Endothelial cell of umbilical vein (primary cell): ENCODE measurements around the gene SPEF2. TPM values are rescaled to one million over a fixed set of nuclear protein-coding genes. Genes with fewer than 3 reads are reported as not detected.

Experiments used
- BruUV-seq: library from RNA; stranded (reverse); fragments of 400-500 nt; replicated peaks from 2 replicates; lab custom pipeline; 2021; lab: Mats Ljungman, UMichigan
- CTCF ChIA-PET: fragments of 300-600, 350-600 bp; sonication (Branson Sonifier 250); formaldehyde crosslinking; loops from one replicate; lab custom pipeline; 2021; ENCODE audit warnings: antibody characterized with exemption, inconsistent platforms; lab: Charles Lee
- POLR2A ChIA-PET: fragments of 300-600, 350-600 bp; sonication (Branson Sonifier 250); formaldehyde crosslinking; loops from one replicate; lab custom pipeline; 2021; ENCODE audit warnings: antibody characterized with exemption, inconsistent platforms; lab: Charles Lee
- DNase-seq: peaks from one replicate; pipeline ENCODE4 v3.0.0-alpha.2; 2011; ENCODE audit warnings: low read depth, low spot score
- FAIRE-seq: peaks from 2 replicates; lab custom pipeline; 2011; peaks lifted over from hg19 to GRCh38; lab: Jason Lieb, UNC
- H2AFZ ChIP-seq: 2 replicates; pipeline ENCODE4 v1.6.0; 2012; ENCODE audit warnings: low read depth, low read length, control low read depth, inconsistent platforms
- H3K27ac ChIP-seq: 2 replicates; pipeline ENCODE4 v1.5.1; 2011; ENCODE audit warnings: low read depth, mild to moderate bottlenecking, control low read depth, low read length, moderate library complexity; ENCODE audit not compliant: insufficient read depth
- H3K27me3 ChIP-seq, 2 experiments: 2 replicates each; pipeline versions ENCODE4 v1.6.0 to v1.6.1; 2011; ENCODE audit warnings: low read length in 2 of 2, mixed read lengths in 1 of 2; ENCODE audit not compliant: control insufficient read depth in 2 of 2, insufficient read depth in 2 of 2
- H3K36me3 ChIP-seq, 2 experiments: 2 replicates in 1 of 2; 3 replicates in 1 of 2; pipeline ENCODE4 v1.5.1; 2011; ENCODE audit warnings: low read length in 2 of 2, mild to moderate bottlenecking in 1 of 2, moderate library complexity in 1 of 2; ENCODE audit not compliant: control insufficient read depth in 2 of 2, insufficient read depth in 2 of 2; ENCODE audit errors: extremely low read depth in 1 of 2
- H3K4me1 ChIP-seq: 3 replicates; pipeline ENCODE4 v1.5.1; 2011; ENCODE audit warnings: mild to moderate bottlenecking, low read length; ENCODE audit not compliant: control insufficient read depth, insufficient read depth; ENCODE audit errors: extremely low read depth
- H3K4me2 ChIP-seq: 2 replicates; pipeline ENCODE4 v1.6.1; 2011; ENCODE audit warnings: low read length, control low read depth, mixed read lengths; ENCODE audit not compliant: insufficient read depth
- H3K4me3 ChIP-seq, 3 experiments: fragments of 200-600 bp in 1 of 3; sonication (generic), shearing (Covaris generic) in 1 of 3; replicated peaks in 1 of 3; 2 replicates each; pipeline ENCODE4 v1.5.1; 2011 to 2016; ENCODE audit warnings: control low read depth in 3 of 3, low read length in 3 of 3, mild to moderate bottlenecking in 2 of 3, inconsistent platforms in 1 of 3, low read depth in 1 of 3, moderate library complexity in 1 of 3; ENCODE audit not compliant: insufficient read depth in 1 of 3
- H3K79me2 ChIP-seq: 2 replicates; pipeline ENCODE4 v1.6.0; 2012; ENCODE audit warnings: low read length, inconsistent platforms; ENCODE audit not compliant: control insufficient read depth, insufficient read depth
- H3K9ac ChIP-seq: replicated peaks from 2 replicates; pipeline ENCODE3; 2011; ENCODE audit warnings: low read length, control low read depth; ENCODE audit not compliant: insufficient read depth; ENCODE audit errors: extremely low read depth
- H3K9me1 ChIP-seq: replicated peaks from 3 replicates; pipeline ENCODE4 v1.6.0; 2011; ENCODE audit warnings: mild to moderate bottlenecking, low read length; ENCODE audit not compliant: control insufficient read depth, insufficient read depth; ENCODE audit errors: extremely low read depth
- H3K9me3 ChIP-seq: replicated peaks from 2 replicates; pipeline ENCODE4 v1.5.1; 2012; ENCODE audit warnings: low read length, inconsistent platforms; ENCODE audit not compliant: control insufficient read depth, insufficient read depth
- H4K20me1 ChIP-seq: replicated peaks from 2 replicates; pipeline ENCODE3; 2011; ENCODE audit warnings: mild to moderate bottlenecking, low read length; ENCODE audit not compliant: control insufficient read depth, insufficient read depth; ENCODE audit errors: extremely low read depth
- CTCF ChIP-seq, 2 donors: IDR thresholded peaks; 1 replicate in 1 of 2; 2 replicates in 1 of 2; pipeline ENCODE4 v1.5.1; 2011; ENCODE audit warnings: low read length in 2 of 2, mild to moderate bottlenecking in 2 of 2, moderate library complexity in 2 of 2, control low read depth in 1 of 2, inconsistent platforms in 1 of 2, low read depth in 1 of 2; ENCODE audit not compliant: insufficient read depth in 1 of 2; ENCODE audit errors: extremely low read depth in 1 of 2
- EZH2 ChIP-seq: IDR thresholded peaks from 2 replicates; pipeline ENCODE4 v1.6.1; 2012; ENCODE audit warnings: borderline replicate concordance, low read depth, mild to moderate bottlenecking, moderate library complexity, low read length, inconsistent platforms; ENCODE audit not compliant: severe bottlenecking
- FOS ChIP-seq: IDR thresholded peaks from 2 replicates; pipeline ENCODE4 v1.6.1; 2011; ENCODE audit warnings: mild to moderate bottlenecking, low read length, moderate library complexity, borderline replicate concordance; ENCODE audit not compliant: insufficient read depth
- GATA2 ChIP-seq: IDR thresholded peaks from 2 replicates; pipeline ENCODE4 v1.7.0; 2011; ENCODE audit warnings: low read depth, mild to moderate bottlenecking, moderate library complexity, mixed read lengths, low read length; ENCODE audit not compliant: insufficient read length, insufficient read depth
- JUN ChIP-seq: IDR thresholded peaks from 2 replicates; pipeline ENCODE4 v1.6.1; 2011; ENCODE audit warnings: borderline replicate concordance, low read depth; ENCODE audit not compliant: insufficient read length, insufficient read depth
- MYC ChIP-seq: IDR thresholded peaks from one replicate; pipeline ENCODE4 v1.6.1; 2011; ENCODE audit warnings: mild to moderate bottlenecking, low read depth, low read length
- POLR2A ChIP-seq: IDR thresholded peaks from 2 replicates; pipeline ENCODE4 v1.6.1; 2012; ENCODE audit warnings: low read depth, mild to moderate bottlenecking, control low read depth, low read length
- POLR2AphosphoS5 ChIP-seq: IDR thresholded peaks from 2 replicates; pipeline ENCODE4 v1.6.1; 2012; ENCODE audit warnings: low read depth, mild to moderate bottlenecking, control low read depth, low read length, moderate library complexity; ENCODE audit not compliant: insufficient read depth
- dilution Hi-C: fragments of 300-500 bp; cut with MboI; formaldehyde crosslinking; loops from one replicate; pipeline ENCODE4 v1.15.0; 2019; ENCODE audit warnings: low sequenced_read_pairs; ENCODE audit not compliant: extremely low pct_ligation_motif_present
- intact Hi-C: fragments of 100-400 bp; cut with micrococcal nuclease; formaldehyde crosslinking; loops from one replicate; pipeline ENCODE4 v1.10.0; 2022
- polyA plus RNA-seq, 4 experiments: library from polyadenylated mRNA; depleted of rRNA in 3 of 4; stranded (reverse) in 3 of 4; unstranded in 1 of 4; fragments of >200 nt; gene quantifications; 2 replicates each; pipeline versions ENCODE4 v1.2.1 to v1.2.3, GENCODE V29; 2011 to 2012; ENCODE audit warnings: missing spikeins in 1 of 4
- total RNA-seq: library from RNA; stranded (reverse); gene quantifications from 2 replicates; pipeline ENCODE4 v1.2.3, GENCODE V29; 2021
- TF ChIP-seq, protein P1 (sequence below): IDR thresholded peaks from 2 replicates; pipeline ENCODE4 v1.6.1; 2011; ENCODE audit not compliant: insufficient read depth, insufficient read length

Gene SPEF2
- total and polyA plus RNA-seq, 2 donors (not counting 3 experiments of a cell fraction or from before 2014, with no cell fraction given), result 0.28 to 0.73 TPM

- no peak overlapping the region for H3K4me3 ChIP-seq
- ChIA-PET POLR2A (no interaction called here), CTCF (interaction anchor here (1.3 kb wide), 1 partner anchor 252 kb away, joined by 4 read pairs; no protein-coding TSS in a partner anchor)
- no peaks in the 10 kb centered on the region for H3K36me3 ChIP-seq
- H4K20me1 ChIP-seq, result no peaks in the 10 kb centered on the region
- no peak overlapping the region for H3K4me2 ChIP-seq
- no peaks in the 10 kb centered on the region for H3K4me1 ChIP-seq
- no peak overlapping the region for H3K9ac ChIP-seq
- TF ChIP-seq CTCF (IDR thresholded peaks at IDR 0.05; ENCODE audit: extremely low read depth in 1 of 2, insufficient read depth in 1 of 2, low read depth in 1 of 2, low read length in 2 of 2) (no peak), MYC (no peak), EZH2 (no peak), JUN (no peak), GATA2 (no peak), POLR2A (no peak), FOS (no peak), POLR2AphosphoS5 (no peak)
- TF ChIP-seq, protein P1, sequence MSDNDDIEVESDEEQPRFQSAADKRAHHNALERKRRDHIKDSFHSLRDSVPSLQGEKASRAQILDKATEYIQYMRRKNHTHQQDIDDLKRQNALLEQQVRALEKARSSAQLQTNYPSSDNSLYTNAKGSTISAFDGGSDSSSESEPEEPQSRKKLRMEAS, result no peak
- H3K79me2 ChIP-seq, result no peaks in the 10 kb centered on the region
- no peak overlapping the region for H2AFZ ChIP-seq
- no peaks in the 10 kb centered on the region for H3K27me3 ChIP-seq
- no TSS peak for BruUV-seq
- no peaks in the 10 kb centered on the region for H3K9me3 ChIP-seq
- FAIRE-seq, result no peak
- dilution Hi-C loops (no loop called here), intact Hi-C loops (no loop called here)
- no peaks in the 10 kb centered on the region for H3K9me1 ChIP-seq
- DNase-seq, result no peak
- no peak overlapping the region for H3K27ac ChIP-seq
Observed at GRCh38 chr5:35674049-35674448, 56.4 kb downstream of the SPEF2 start.
